HG02970 (cell line): Measurements from ENCODE around the gene CFAP157.

Experiments used
- ATAC-seq: cut with Tn5 transposase; IDR thresholded peaks from one replicate; pipeline ENCODE4 v1.9.1; 2021; ENCODE audit warnings: mild to moderate bottlenecking, moderate library complexity, moderate number of reproducible peaks; ENCODE audit not compliant: unreplicated experiment, low FRiP score

Gene CFAP157

GRCh38 chr9:127734247-127734746, 27.5 kb downstream of the CFAP157 start:
- ATAC-seq, result no peak

DNA sequence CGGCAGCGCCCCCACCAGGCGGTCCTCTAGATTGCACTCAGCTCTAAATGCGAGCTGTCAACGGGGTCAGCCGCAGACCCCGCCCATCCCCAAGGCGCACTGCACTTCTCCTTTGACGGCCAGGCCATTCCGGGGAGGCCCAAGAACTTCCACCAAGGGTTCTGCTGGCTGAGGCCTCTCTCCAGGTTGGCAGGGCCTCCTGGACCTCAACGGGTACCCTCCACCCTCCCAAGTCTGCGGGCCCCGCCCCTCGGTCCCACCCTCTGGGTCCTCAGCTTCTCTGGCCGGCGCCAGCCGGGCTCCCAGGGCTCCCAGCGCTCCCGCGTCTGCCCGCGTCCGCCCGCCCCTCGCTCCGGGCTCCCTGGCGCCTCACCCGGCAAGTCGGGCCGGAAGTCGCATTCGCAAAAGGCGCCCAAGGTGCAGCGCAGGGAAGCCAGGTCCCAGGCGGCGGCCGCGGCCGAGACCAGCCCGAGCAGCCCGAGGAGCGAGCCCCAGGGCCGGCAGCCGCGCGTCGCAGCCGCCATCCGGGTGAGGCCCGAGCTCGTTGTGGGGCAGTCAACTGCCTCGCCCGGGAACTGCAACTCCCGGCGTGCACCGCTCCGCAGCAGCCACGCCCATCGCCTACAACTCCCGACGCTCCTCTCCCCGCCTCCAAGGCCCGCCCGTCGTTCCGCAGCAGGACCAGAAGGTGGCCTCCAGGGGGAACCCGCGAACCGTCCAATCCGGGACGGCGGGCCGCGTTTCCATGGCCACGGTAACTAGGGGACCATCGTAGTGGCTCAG, 28.1 kb downstream of the CFAP157 start, which contains the start of gene TOR2A:
Gene TOR2A (minus strand): TSS at position 548 of the 783 bp plus-strand sequence. CDS start 24 bp downstream, at position 524.
- peak; percentile 87 for ATAC-seq

GRCh38 chr9:127735530-127736185, 28.9 kb downstream of the CFAP157 start:
- peak; percentile 3 for ATAC-seq

DNA sequence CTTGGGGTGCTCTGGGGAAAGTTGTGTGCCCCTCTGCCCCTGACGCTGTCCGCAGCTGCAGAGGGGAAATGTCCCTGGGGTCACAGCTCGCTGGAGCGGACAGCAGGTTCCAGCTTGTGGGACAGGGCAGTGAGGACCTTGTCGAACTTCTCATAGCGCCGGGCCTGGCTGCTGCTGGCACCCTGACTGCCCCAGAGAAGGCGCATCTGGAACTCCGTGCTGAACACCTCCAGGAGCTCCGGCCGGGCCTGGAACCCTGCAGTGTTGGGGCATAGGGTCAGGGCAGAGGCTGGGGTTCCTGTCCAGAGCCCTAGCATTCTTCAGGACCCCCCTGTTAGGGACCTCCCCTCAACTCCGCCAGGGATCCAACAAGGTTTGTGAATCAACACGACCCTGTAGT, 31.9 kb downstream of the CFAP157 start:
- no peak for ATAC-seq

DNA sequence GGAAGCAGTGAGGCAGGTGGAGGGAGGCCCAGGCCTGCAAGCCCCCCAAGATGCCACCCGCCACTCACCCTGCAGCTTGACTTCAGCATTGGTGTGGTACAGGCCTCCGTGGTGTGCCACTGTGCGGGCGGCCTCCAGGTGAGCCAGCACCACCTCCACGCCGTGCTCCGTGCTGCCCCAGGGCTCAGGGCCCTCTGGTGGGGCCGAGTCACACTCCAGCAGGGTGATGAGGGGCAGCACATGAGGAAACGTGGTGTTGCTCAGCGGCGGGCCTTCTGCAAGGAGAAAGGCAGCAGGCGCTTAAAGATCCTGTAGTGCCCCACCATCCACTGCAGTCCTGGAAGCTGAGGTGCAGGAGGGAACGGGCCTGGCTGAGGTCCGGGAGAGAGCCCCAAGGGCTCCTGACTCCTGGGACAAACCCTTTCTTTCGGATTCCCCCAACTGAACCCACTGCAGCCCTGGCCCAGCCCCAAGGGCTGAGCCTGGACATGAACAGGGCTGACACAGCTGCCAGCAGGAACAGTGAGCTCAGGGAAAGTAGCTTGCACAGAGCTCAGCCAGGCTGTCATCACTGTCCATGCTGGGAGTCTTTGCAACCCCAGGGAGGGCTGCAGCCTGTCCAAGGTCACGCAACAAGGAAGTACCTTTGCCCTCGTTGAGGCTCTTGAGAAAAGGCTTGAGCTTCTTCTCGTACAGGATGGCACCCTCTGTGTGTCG, 33.0 kb downstream of the CFAP157 start:
- ATAC-seq, result no peak

- ATAC-seq, result no peak
These were observed 35.1 kb downstream of the CFAP157 start for GRCh38 chr9:127741831-127742434.

DNA sequence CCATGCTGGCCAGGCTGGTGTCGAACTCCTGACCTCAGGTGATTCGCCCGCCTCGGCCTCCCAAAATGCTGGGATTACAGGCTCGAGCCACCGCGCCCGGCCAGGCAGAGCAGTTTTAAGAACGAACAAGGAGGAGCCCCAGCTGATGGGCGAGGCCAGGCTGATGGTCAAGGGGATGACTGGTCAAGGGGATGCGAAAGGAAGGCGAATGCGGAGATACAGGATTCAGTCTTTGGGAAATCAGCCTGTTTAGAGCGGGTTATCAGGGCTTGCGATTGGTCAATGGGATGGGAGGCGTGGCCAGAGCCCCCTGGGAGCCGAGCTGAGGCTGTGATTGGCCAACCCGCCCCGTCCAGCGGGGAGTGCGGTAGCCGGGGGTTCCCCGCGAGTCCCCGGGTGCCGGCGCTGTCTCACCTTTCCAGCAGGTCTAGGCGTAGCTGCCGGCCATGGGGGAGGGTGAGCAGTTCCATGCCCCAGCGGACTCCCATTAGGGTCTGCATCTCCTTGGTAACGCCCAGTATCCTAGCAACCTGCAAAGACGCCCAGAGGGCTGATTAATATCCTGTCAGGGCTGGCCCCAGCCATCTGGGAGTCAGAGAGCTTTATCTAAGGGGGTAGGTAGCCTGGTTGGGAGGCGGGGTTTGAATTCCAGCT, 35.8 kb downstream of the CFAP157 start:
- ATAC-seq, result no peak

DNA sequence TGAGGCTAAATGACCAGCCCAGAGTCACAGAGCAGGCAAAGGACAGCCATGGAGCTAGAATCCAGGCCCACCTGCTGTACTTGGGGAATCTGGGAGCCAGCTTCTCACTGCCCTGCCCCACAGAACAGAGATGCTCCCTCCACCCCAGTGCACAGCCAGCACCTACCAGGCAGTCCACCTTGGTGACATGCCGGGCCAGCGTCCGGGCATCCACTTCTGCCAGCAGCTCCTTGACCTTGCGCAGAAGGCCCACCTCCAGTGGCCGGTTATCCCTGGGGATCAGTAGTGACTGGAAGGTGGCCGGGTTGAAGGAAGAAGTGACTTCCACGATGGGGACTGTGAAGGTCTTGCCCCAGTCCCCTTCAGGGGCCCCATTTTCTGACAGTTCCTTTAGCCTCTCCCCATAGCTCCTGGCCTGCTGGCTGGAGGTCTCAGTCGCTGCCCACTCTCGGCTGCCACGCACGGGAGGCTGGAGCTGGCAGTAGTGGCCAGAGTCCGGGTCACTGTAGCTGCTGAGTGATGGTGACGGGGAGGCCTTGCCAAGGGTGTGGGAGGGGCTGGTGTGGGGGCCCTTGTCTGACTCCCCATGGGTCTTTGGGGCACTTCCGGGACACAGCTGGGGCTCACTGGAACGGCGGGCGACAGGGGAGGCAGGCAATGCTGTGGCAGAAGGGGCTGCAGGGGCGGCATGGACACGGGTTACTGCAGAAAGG, 37.8 kb downstream of the CFAP157 start:
- ATAC-seq, result no peak

- ATAC-seq, result no peak
These were observed 40.3 kb downstream of the CFAP157 start for GRCh38 chr9:127746959-127747569.

DNA sequence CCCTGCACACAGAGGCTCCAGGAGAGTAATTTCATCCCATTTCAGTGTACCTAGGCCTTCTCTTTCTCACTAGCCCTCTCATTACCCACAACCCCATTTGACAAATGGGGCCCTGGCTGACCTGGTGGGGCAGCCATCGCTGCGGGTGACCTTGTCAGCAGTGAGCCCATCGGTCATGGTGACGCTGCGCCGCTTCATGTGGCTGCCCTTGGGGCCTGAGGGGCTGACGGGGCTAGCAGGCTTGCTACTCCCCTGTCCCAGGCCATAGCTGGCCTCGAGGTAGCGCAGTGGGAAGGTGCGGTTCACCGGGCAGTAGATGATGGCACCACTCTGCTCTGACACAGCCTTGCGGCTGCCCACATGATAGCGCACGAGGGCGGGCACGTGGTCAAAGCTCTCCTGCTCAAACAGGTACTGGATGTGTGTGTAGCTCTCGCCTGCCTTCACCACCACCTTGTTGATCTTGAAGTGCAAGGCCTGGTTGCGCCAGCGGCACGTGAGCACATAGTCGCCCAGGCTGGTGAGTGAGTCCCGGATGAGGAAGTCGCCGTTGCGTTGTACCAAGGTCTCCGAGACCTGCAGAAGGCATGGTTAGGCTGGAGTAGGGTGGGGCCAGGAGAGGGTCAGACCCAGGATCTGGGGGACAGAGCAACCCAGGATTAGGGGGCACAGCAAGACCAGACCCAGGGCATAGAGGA, 42.5 kb downstream of the CFAP157 start:
- ATAC-seq, result no peak

- no peak for ATAC-seq
These were observed 44.7 kb downstream of the CFAP157 start for GRCh38 chr9:127751269-127752054.

DNA sequence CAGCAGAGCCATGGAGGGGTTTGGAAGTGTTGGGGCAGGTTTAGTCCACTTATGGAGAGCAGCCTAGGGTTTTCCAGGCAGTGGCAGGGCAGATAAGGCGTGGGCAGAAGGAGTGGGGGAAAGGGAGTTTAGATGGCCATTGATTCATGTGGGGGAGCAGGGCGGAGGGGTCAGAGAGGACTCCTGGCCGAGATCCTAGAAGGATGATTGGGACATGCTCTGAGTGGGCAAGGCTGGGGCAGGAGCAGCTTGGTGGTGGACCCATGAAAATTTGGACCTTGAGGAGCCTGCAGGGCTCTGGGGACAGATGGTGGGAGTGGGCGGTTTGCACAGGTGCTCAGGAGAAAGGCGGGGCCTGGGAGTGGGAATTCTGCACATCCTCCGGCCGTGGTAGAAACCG, 46.4 kb downstream of the CFAP157 start:
- ATAC-seq, result no peak

DNA sequence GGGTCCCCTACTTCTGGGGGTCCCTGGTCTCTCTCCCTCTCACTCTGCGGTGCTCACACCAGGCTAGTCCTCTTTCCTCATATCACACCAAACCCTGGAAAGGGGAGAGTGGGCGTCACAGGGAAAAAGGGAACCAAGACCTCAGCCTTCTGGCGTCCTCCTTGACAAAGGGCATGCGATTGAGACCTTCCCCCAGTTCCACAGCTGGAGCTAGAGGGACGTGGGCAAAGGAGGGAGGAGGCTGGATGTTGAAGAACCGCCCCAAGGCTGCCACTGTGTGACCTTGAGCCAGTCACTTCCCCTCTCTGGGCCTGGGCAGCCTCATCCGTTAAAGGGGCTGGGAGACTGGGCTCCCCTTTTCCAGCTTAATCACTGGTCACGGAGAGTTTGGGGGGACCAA, 46.8 kb downstream of the CFAP157 start:
- no peak for ATAC-seq

GRCh38 chr9:127754099-127755060, 47.6 kb downstream of the CFAP157 start:
- ATAC-seq, result no peak

GRCh38 chr9:127755061-127756060, 48.6 kb downstream of the CFAP157 start:
- no peak for ATAC-seq
